Panc1 (cell line): Measurements from ENCODE around the gene RNF213. TPM values are rescaled to one million over a fixed set of nuclear protein-coding genes. Genes with fewer than 3 reads are reported as not detected.

Source experiments
- ATAC-seq: fragments of 200-7000 bp; cut with Tn5 transposase; 2 replicates; pipeline ENCODE4 v1.9.1; 2020; ENCODE audit warnings: mild to moderate bottlenecking, moderate library complexity
- BruUV-seq: library from RNA; stranded (reverse); fragments of 400-500 nt; replicated peaks from 2 replicates; lab custom pipeline; 2021; lab: Mats Ljungman, UMichigan
- CTCF ChIA-PET: fragments of 300-600 bp; sonication (Branson Sonifier 250); formaldehyde crosslinking; loops from one replicate; lab custom pipeline; 2022; ENCODE audit warnings: antibody characterized with exemption; lab: Charles Lee
- POLR2A ChIA-PET: fragments of 300-600 bp; sonication (Branson Sonifier 250); formaldehyde crosslinking; loops from one replicate; lab custom pipeline; 2022; ENCODE audit warnings: antibody characterized with exemption; lab: Charles Lee
- DNase-seq: peaks from one replicate; pipeline ENCODE4 v3.0.0-alpha.2; 2010; ENCODE audit warnings: low read depth, low spot score
- H3K27ac ChIP-seq: 2 replicates; pipeline ENCODE4 v1.5.1; 2011; ENCODE audit warnings: mild to moderate bottlenecking, low read length, inconsistent platforms
- H3K27me3 ChIP-seq: fragments of 200-500 bp; sonication (Bioruptor generic); 2 replicates; pipeline ENCODE4 v1.6.0; 2014; ENCODE audit warnings: low read length, inconsistent platforms; ENCODE audit not compliant: control insufficient read depth, insufficient read depth
- H3K36me3 ChIP-seq: fragments of 200-500 bp; sonication (Bioruptor generic); 2 replicates; pipeline ENCODE4 v1.5.1; 2014; ENCODE audit warnings: inconsistent platforms, mild to moderate bottlenecking, low read length, moderate library complexity; ENCODE audit not compliant: control insufficient read depth, insufficient read depth
- H3K4me1 ChIP-seq: 2 replicates; pipeline ENCODE4 v1.5.1; 2011; ENCODE audit warnings: inconsistent platforms, mild to moderate bottlenecking, low read length, moderate library complexity; ENCODE audit not compliant: control insufficient read depth, insufficient read depth
- H3K4me3 ChIP-seq, 2 experiments: 2 replicates each; pipeline ENCODE4 v1.5.1; 2011 to 2012; ENCODE audit warnings: low read depth in 2 of 2, low read length in 2 of 2, mild to moderate bottlenecking in 2 of 2, inconsistent platforms in 1 of 2, moderate library complexity in 1 of 2
- H3K9me3 ChIP-seq: fragments of 200-500 bp; sonication (Bioruptor generic); 2 replicates; pipeline ENCODE4 v1.5.1; 2014; ENCODE audit warnings: low read depth, mild to moderate bottlenecking, inconsistent platforms, low read length, moderate library complexity; ENCODE audit not compliant: control insufficient read depth, insufficient read depth
- POLR2AphosphoS5 ChIP-seq: IDR thresholded peaks from 2 replicates; pipeline ENCODE4 v1.6.1; 2012; ENCODE audit warnings: mild to moderate bottlenecking, low read depth, low read length, moderate library complexity
- SIN3A ChIP-seq: IDR thresholded peaks from 2 replicates; pipeline ENCODE4 v1.6.1; 2012; ENCODE audit warnings: low read depth, mild to moderate bottlenecking, low read length, moderate library complexity, borderline replicate concordance; ENCODE audit not compliant: insufficient read depth
- TCF7L2 ChIP-seq: IDR thresholded peaks from 2 replicates; pipeline ENCODE4 v1.6.1; 2011; ENCODE audit warnings: mild to moderate bottlenecking, low read depth, low read length, inconsistent platforms
- in situ Hi-C: cut with HindIII; loops from 2 replicates; pipeline ENCODE4 v1.10.0; 2016; ENCODE audit warnings: low sequenced_read_pairs, low pct_unique_long_range_greater_than_20kb
- intact Hi-C: fragments of 100-400 bp; cut with micrococcal nuclease; formaldehyde crosslinking; loops from one replicate; pipeline ENCODE4 v1.10.0; 2022; ENCODE audit not compliant: unreplicated experiment
- total RNA-seq: library from RNA; stranded (reverse); gene quantifications from one replicate; pipeline ENCODE4 v1.2.1, GENCODE V29; 2021; ENCODE audit not compliant: unreplicated experiment
- TF ChIP-seq, protein P1 (sequence below): fragments of 450-650 bp; IDR thresholded peaks from 2 replicates; pipeline ENCODE4 v1.5.1; 2017; ENCODE audit warnings: mild to moderate bottlenecking
- TF ChIP-seq, protein P2 (sequence below), 2 experiments: IDR thresholded peaks; 2 replicates each; pipeline ENCODE4 v1.6.1; 2011 to 2012; ENCODE audit warnings: low read depth in 2 of 2, control low read depth in 1 of 2, low read length in 1 of 2, mild to moderate bottlenecking in 1 of 2, moderate library complexity in 1 of 2; ENCODE audit not compliant: insufficient read depth in 1 of 2

RNF213 gene
- total RNA-seq, 1 experiment from 2014 or later = 230 TPM

DNA sequence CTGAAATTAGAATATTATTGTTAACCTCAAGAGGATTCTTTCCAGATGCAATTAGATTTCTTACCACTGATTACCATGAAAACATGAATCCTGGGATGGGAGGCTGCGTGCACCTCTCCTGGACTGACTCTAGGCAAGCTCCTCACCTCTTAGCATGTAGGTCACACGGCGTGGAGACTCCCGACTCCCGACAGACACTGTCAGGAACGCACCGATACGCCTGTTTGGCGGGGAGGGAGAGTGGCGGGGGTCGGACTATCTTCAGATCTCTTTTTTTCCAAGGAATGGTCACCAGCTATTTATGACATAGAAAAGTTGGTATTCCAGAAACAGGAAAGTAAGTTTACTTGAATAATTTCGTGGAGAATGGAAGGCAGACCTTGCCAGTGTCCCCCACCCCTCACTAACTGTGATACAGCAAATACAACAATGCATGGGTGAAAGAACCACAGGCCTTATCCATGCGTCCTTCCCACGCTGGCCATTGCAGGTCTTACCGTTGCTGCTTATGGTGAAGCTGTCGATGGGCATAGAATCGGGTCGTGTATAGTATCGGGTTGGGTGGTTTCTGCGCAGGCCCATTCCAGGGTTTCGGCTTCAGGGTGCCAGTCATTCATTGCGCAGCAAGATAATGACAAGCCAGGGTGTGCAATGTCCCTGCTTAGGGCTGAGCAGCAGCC, 91.7 kb downstream of the RNF213 start:
- POLR2A ChIA-PET = no interaction called here
- Histone ChIP-seq H3K27me3 (no peaks in the 10 kb centered on the region), H3K4me1 (no peaks in the 10 kb centered on the region), H3K27ac (no peak overlapping the region), H3K4me3 (no peak overlapping the region), H3K36me3 (peaks cover 25% of the 10 kb centered on the region), H3K9me3 (no peaks in the 10 kb centered on the region)
- intact Hi-C loops = no loop called here
- in situ Hi-C loops = no loop called here
- DNase-seq (no peak), ATAC-seq (no peak)
- CTCF ChIA-PET = no interaction called here
- TF ChIP-seq, protein P1, sequence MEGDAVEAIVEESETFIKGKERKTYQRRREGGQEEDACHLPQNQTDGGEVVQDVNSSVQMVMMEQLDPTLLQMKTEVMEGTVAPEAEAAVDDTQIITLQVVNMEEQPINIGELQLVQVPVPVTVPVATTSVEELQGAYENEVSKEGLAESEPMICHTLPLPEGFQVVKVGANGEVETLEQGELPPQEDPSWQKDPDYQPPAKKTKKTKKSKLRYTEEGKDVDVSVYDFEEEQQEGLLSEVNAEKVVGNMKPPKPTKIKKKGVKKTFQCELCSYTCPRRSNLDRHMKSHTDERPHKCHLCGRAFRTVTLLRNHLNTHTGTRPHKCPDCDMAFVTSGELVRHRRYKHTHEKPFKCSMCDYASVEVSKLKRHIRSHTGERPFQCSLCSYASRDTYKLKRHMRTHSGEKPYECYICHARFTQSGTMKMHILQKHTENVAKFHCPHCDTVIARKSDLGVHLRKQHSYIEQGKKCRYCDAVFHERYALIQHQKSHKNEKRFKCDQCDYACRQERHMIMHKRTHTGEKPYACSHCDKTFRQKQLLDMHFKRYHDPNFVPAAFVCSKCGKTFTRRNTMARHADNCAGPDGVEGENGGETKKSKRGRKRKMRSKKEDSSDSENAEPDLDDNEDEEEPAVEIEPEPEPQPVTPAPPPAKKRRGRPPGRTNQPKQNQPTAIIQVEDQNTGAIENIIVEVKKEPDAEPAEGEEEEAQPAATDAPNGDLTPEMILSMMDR = no peak
- TF ChIP-seq SIN3A (no peak), POLR2AphosphoS5 (no peak), TCF7L2 (no peak)
- TF ChIP-seq, protein P2, sequence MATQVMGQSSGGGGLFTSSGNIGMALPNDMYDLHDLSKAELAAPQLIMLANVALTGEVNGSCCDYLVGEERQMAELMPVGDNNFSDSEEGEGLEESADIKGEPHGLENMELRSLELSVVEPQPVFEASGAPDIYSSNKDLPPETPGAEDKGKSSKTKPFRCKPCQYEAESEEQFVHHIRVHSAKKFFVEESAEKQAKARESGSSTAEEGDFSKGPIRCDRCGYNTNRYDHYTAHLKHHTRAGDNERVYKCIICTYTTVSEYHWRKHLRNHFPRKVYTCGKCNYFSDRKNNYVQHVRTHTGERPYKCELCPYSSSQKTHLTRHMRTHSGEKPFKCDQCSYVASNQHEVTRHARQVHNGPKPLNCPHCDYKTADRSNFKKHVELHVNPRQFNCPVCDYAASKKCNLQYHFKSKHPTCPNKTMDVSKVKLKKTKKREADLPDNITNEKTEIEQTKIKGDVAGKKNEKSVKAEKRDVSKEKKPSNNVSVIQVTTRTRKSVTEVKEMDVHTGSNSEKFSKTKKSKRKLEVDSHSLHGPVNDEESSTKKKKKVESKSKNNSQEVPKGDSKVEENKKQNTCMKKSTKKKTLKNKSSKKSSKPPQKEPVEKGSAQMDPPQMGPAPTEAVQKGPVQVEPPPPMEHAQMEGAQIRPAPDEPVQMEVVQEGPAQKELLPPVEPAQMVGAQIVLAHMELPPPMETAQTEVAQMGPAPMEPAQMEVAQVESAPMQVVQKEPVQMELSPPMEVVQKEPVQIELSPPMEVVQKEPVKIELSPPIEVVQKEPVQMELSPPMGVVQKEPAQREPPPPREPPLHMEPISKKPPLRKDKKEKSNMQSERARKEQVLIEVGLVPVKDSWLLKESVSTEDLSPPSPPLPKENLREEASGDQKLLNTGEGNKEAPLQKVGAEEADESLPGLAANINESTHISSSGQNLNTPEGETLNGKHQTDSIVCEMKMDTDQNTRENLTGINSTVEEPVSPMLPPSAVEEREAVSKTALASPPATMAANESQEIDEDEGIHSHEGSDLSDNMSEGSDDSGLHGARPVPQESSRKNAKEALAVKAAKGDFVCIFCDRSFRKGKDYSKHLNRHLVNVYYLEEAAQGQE (IDR thresholded peaks at IDR 0.05; ENCODE audit: insufficient read depth in 1 of 2, low read depth in 2 of 2, low read length in 1 of 2) = no peak
- TSS peak; percentile 30 for BruUV-seq

DNA sequence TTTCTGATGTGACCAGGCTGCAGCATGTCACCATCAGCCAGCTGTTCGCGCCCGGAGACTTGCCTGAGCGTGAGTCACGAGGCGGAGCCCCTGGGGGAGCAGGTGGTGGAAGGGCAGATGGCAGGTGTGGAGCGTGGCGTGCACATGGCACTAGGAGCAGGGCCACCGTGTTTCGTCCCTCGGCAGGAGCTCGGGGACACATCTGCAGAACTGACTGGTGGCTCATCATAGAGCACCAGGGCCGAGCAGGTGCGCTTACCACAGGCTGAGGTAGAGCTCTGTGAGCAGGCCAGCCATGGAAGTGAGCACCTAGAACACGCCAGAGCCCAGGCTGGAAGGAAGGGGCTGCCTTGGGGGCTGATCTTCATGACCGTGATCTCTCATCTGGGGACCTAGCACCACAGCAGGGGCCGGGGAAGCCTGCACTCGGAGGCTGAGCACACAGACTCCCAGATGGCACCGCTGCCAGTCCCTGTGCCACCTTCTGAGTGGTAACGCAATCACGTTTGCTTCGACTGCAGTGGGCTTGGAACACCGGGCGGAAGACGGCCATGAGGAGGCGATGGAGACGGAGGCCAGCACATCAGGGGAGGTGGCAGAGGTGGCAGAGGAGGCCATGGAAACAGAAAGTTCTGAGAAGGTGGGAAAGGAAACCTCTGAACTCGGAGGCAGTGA, 92.5 kb downstream of the RNF213 start:
- ChIA-PET CTCF (no interaction called here), POLR2A (no interaction called here)
- Histone ChIP-seq H3K9me3 (no peaks in the 10 kb centered on the region), H3K27me3 (no peaks in the 10 kb centered on the region), H3K36me3 (peaks cover 24% of the 10 kb centered on the region), H3K27ac (no peak overlapping the region), H3K4me1 (no peaks in the 10 kb centered on the region), H3K4me3 (no peak overlapping the region)
- intact Hi-C loops (no loop called here), in situ Hi-C loops (no loop called here)
- no TSS peak for BruUV-seq
- DNase-seq (no peak), ATAC-seq (no peak)
- no peak for TF ChIP-seq POLR2AphosphoS5
- TF ChIP-seq, protein P1 = no peak
- TF ChIP-seq TCF7L2 = no peak
- TF ChIP-seq, protein P2 (IDR thresholded peaks at IDR 0.05; ENCODE audit: insufficient read depth in 1 of 2, low read depth in 2 of 2, low read length in 1 of 2) = no peak
- TF ChIP-seq SIN3A = no peak
